H1 (cell line): Measurements from ENCODE around the gene ZNF316. TPM values are rescaled to one million over a fixed set of nuclear protein-coding genes. Genes with fewer than 3 reads are reported as not detected.

Source experiments
- CTCF ChIA-PET: fragments of 300-600 bp; sonication (Branson Sonifier 250); formaldehyde crosslinking; loops from one replicate; lab custom pipeline; 2021; ENCODE audit not compliant: partially characterized antibody; lab: Charles Lee
- POLR2A ChIA-PET: fragments of 300-600 bp; sonication (Branson Sonifier 250); formaldehyde crosslinking; loops from one replicate; lab custom pipeline; 2021; ENCODE audit warnings: inconsistent platforms; ENCODE audit not compliant: partially characterized antibody; lab: Charles Lee
- DNase-seq, 2 experiments: peaks; one replicate each; pipeline versions ENCODE4 v3.0.0 to v3.0.0-alpha.2; 2010 to 2022; ENCODE audit warnings: low spot score in 2 of 2, low read depth in 1 of 2, mixed read lengths in 1 of 2
- FAIRE-seq: peaks from 2 replicates; lab custom pipeline; 2011; peaks lifted over from hg19 to GRCh38; lab: Jason Lieb, UNC
- H2AFZ ChIP-seq: 2 replicates; pipeline ENCODE4 v1.8.1; 2012; ENCODE audit warnings: low read length, inconsistent platforms
- H2AK5ac ChIP-seq: 2 replicates; pipeline ENCODE4 v1.6.1; 2013; ENCODE audit warnings: low read depth, low read length
- H2BK120ac ChIP-seq: replicated peaks from 2 replicates; pipeline ENCODE3; 2013; ENCODE audit warnings: low read depth, low read length, inconsistent platforms
- H2BK12ac ChIP-seq: 2 replicates; pipeline ENCODE4 v1.6.1; 2013; ENCODE audit warnings: low read depth, low read length
- H2BK15ac ChIP-seq: 2 replicates; pipeline ENCODE4 v1.6.1; 2013; ENCODE audit warnings: low read length
- H2BK20ac ChIP-seq: 2 replicates; pipeline ENCODE4 v1.6.1; 2013; ENCODE audit warnings: low read length
- H2BK5ac ChIP-seq: 2 replicates; pipeline ENCODE4 v1.6.1; 2013; ENCODE audit warnings: low read depth, low read length
- H3K14ac ChIP-seq: 2 replicates; pipeline ENCODE4 v1.6.1; 2013; ENCODE audit warnings: inconsistent platforms; ENCODE audit not compliant: insufficient read length
- H3K18ac ChIP-seq: 2 replicates; pipeline ENCODE4 v1.6.1; 2013; ENCODE audit warnings: low read length; ENCODE audit errors: extremely low read depth
- H3K23ac ChIP-seq: 2 replicates; pipeline ENCODE4 v1.6.1; 2013; ENCODE audit warnings: inconsistent platforms; ENCODE audit not compliant: insufficient read length
- H3K23me2 ChIP-seq: 2 replicates; pipeline ENCODE4 v1.6.1; 2013; ENCODE audit warnings: low read depth, low read length
- H3K27ac ChIP-seq: 2 replicates; pipeline ENCODE4 v1.6.1; 2011; ENCODE audit warnings: low read depth, low read length, inconsistent platforms
- H3K27me3 ChIP-seq, 4 experiments: replicated peaks in 1 of 4; 1 replicate in 1 of 4; 2 replicates in 3 of 4; pipeline versions ENCODE4 v1.6.1 to v1.8.1; 2011 to 2013; ENCODE audit warnings: low read length in 3 of 4, mild to moderate bottlenecking in 3 of 4, inconsistent platforms in 2 of 4, mixed read lengths in 2 of 4, moderate library complexity in 1 of 4; ENCODE audit not compliant: control insufficient read depth in 3 of 4, insufficient read depth in 3 of 4; ENCODE audit errors: extremely low read depth in 1 of 4
- H3K36me3 ChIP-seq, 4 experiments: 2 replicates each; pipeline versions ENCODE4 v1.6.1 to v1.8.1; 2011 to 2013; ENCODE audit warnings: mild to moderate bottlenecking in 4 of 4, low read length in 3 of 4, moderate library complexity in 2 of 4, control low read depth in 1 of 4, inconsistent platforms in 1 of 4; ENCODE audit not compliant: insufficient read depth in 4 of 4, control insufficient read depth in 2 of 4
- H3K4ac ChIP-seq: replicated peaks from 2 replicates; pipeline ENCODE3; 2013; ENCODE audit warnings: low read length, low read depth, mixed read lengths, inconsistent platforms; ENCODE audit not compliant: insufficient read length
- H3K4me1 ChIP-seq, 4 experiments: replicated peaks in 1 of 4; 1 replicate in 1 of 4; 2 replicates in 3 of 4; pipeline versions ENCODE4 v1.6.1 to v1.8.1; 2011 to 2013; ENCODE audit warnings: low read length in 3 of 4, inconsistent platforms in 2 of 4, mixed read lengths in 1 of 4; ENCODE audit not compliant: insufficient read depth in 4 of 4, control insufficient read depth in 3 of 4
- H3K4me2 ChIP-seq, 2 experiments: 2 replicates each; pipeline versions ENCODE4 v1.6.1 to v1.8.1; 2011 to 2013; ENCODE audit warnings: low read depth in 2 of 2, low read length in 2 of 2, control low read depth in 1 of 2, inconsistent platforms in 1 of 2, mild to moderate bottlenecking in 1 of 2; ENCODE audit not compliant: insufficient read depth in 1 of 2
- H3K4me3 ChIP-seq, 4 experiments: fragments of 200-600, 300-600 bp in 1 of 4; sonication (generic), shearing (Covaris generic), sonication (Bioruptor Twin) in 1 of 4; 2 replicates each; pipeline versions ENCODE4 v1.5.1 to v1.8.1; 2011 to 2016; ENCODE audit warnings: low read length in 4 of 4, low read depth in 3 of 4, control low read depth in 2 of 4, inconsistent platforms in 2 of 4, mild to moderate bottlenecking in 2 of 4, mixed read lengths in 1 of 4, moderate library complexity in 1 of 4; ENCODE audit not compliant: insufficient read depth in 2 of 4; ENCODE audit errors: extremely low read depth in 1 of 4
- H3K56ac ChIP-seq: replicated peaks from 2 replicates; pipeline ENCODE3; 2013; ENCODE audit warnings: low read depth, mild to moderate bottlenecking, mixed read lengths, low read length, inconsistent platforms; ENCODE audit not compliant: insufficient read length
- H3K79me1 ChIP-seq: 2 replicates; pipeline ENCODE4 v1.6.1; 2013; ENCODE audit warnings: low read depth, low read length, control low read depth
- H3K79me2 ChIP-seq, 2 experiments: 2 replicates each; pipeline versions ENCODE4 v1.6.1 to v1.8.1; 2012 to 2013; ENCODE audit warnings: low read length in 2 of 2, mild to moderate bottlenecking in 2 of 2, inconsistent platforms in 1 of 2; ENCODE audit not compliant: insufficient read depth in 2 of 2, control insufficient read depth in 1 of 2
- H3K9ac ChIP-seq, 4 experiments: replicated peaks in 1 of 4; 1 replicate in 1 of 4; 2 replicates in 3 of 4; pipeline versions ENCODE4 v1.6.1 to v1.8.1; 2011 to 2013; ENCODE audit warnings: low read depth in 3 of 4, low read length in 3 of 4, control low read depth in 2 of 4, mild to moderate bottlenecking in 2 of 4, moderate library complexity in 2 of 4, inconsistent platforms in 1 of 4; ENCODE audit errors: extremely low read depth in 1 of 4
- H3K9me3 ChIP-seq, 2 experiments: 2 replicates each; pipeline versions ENCODE4 v1.6.1 to v1.8.1; 2012 to 2013; ENCODE audit warnings: mild to moderate bottlenecking in 2 of 2, moderate library complexity in 2 of 2, control low read depth in 1 of 2, inconsistent platforms in 1 of 2, low read depth in 1 of 2, low read length in 1 of 2, mixed read lengths in 1 of 2; ENCODE audit not compliant: insufficient read depth in 2 of 2
- H4K20me1 ChIP-seq, 2 experiments: replicated peaks in 1 of 2; 2 replicates each; pipeline versions ENCODE3 to v1.8.1; 2011 to 2013; ENCODE audit warnings: inconsistent platforms in 2 of 2, low read length in 2 of 2, mild to moderate bottlenecking in 1 of 2; ENCODE audit not compliant: insufficient read depth in 2 of 2, control insufficient read depth in 1 of 2
- H4K5ac ChIP-seq: 2 replicates; pipeline ENCODE4 v1.6.1; 2013; ENCODE audit warnings: low read length, low read depth, mixed read lengths, inconsistent platforms; ENCODE audit not compliant: insufficient read length
- H4K8ac ChIP-seq: 2 replicates; pipeline ENCODE4 v1.8.0; 2013; ENCODE audit warnings: mild to moderate bottlenecking, moderate library complexity, low read length, inconsistent platforms; ENCODE audit not compliant: insufficient read depth; ENCODE audit errors: extremely low read depth
- H4K91ac ChIP-seq: replicated peaks from 2 replicates; pipeline ENCODE3; 2013; ENCODE audit warnings: low read length, mixed read lengths, inconsistent platforms; ENCODE audit not compliant: insufficient read length
- ATF2 ChIP-seq: IDR thresholded peaks from 2 replicates; pipeline ENCODE4 v1.6.1; 2012; ENCODE audit warnings: low read length, inconsistent platforms
- BACH1 ChIP-seq: IDR thresholded peaks from 2 replicates; pipeline ENCODE4 v1.6.1; 2012; ENCODE audit warnings: low read length, improper control_type of control experiment
- CHD1 ChIP-seq: IDR thresholded peaks from 2 replicates; pipeline ENCODE4 v1.6.1; 2012; ENCODE audit warnings: low read depth, low read length, improper control_type of control experiment
- EP300 ChIP-seq, 2 experiments: IDR thresholded peaks; 1 replicate in 1 of 2; 2 replicates in 1 of 2; pipeline ENCODE4 v1.6.1; 2011 to 2012; ENCODE audit warnings: low read depth in 2 of 2, low read length in 2 of 2, mild to moderate bottlenecking in 2 of 2, borderline replicate concordance in 1 of 2, inconsistent platforms in 1 of 2, moderate library complexity in 1 of 2
- HDAC2 ChIP-seq, 2 experiments: fragments of 300-600 bp in 1 of 2; sonication (generic) in 1 of 2; IDR thresholded peaks; 2 replicates each; pipeline ENCODE4 v1.6.1; 2011 to 2012; ENCODE audit warnings: low read depth in 2 of 2, low read length in 2 of 2, mild to moderate bottlenecking in 2 of 2, moderate library complexity in 2 of 2, borderline replicate concordance in 1 of 2, inconsistent platforms in 1 of 2
- KDM1A ChIP-seq: fragments of 200-600, 300-600 bp; sonication (generic); IDR thresholded peaks from 2 replicates; pipeline ENCODE4 v1.7.1; 2016; ENCODE audit warnings: mild to moderate bottlenecking, low read length, borderline replicate concordance
- KDM4A ChIP-seq: IDR thresholded peaks from one replicate; pipeline ENCODE4 v1.7.1; 2012; ENCODE audit warnings: low read depth, mild to moderate bottlenecking, moderate library complexity, low read length, inconsistent platforms; ENCODE audit not compliant: severe bottlenecking
- NRF1 ChIP-seq: IDR thresholded peaks from 2 replicates; pipeline ENCODE4 v1.6.1; 2011; ENCODE audit warnings: mild to moderate bottlenecking, low read depth, low read length, improper control_type of control experiment
- SIX5 ChIP-seq: IDR thresholded peaks from 2 replicates; pipeline ENCODE4 v1.6.1; 2011; ENCODE audit warnings: mild to moderate bottlenecking, low read depth, low read length
- SRF ChIP-seq: IDR thresholded peaks from 2 replicates; pipeline ENCODE4 v1.6.1; 2011; ENCODE audit warnings: mild to moderate bottlenecking, low read depth, low read length, moderate library complexity
- TAF7 ChIP-seq: optimal IDR thresholded peaks from 2 replicates; pipeline ENCODE3; 2011; ENCODE audit warnings: low read depth, mild to moderate bottlenecking, inconsistent platforms, low read length, moderate library complexity, borderline replicate concordance
- ZNF274 ChIP-seq: IDR thresholded peaks from 2 replicates; pipeline ENCODE4 v1.7.0; 2012; ENCODE audit warnings: low read length, borderline replicate concordance; ENCODE audit errors: extremely low read depth
- WGBS, 2 experiments: shearing (Covaris generic) in 1 of 2; methylation state at CpG; one replicate each; pipeline versions ENCODE4 v1.1.6 to v1.1.7; 2013 to 2015; ENCODE audit warnings: low lambda C conversion rate in 2 of 2, mixed read lengths in 2 of 2, inconsistent platforms in 1 of 2, low coverage in 1 of 2, missing lambda C conversion rate in 1 of 2; ENCODE audit not compliant: insufficient replicate concordance in 2 of 2, insufficient coverage in 1 of 2, insufficient read length in 1 of 2; ENCODE audit errors: extremely low coverage in 1 of 2, missing lambda C conversion rate in 1 of 2; 5-methylcytosine and 5-hydroxymethylcytosine counted together
- polyA plus RNA-seq, 7 experiments: library from polyadenylated mRNA; depleted of rRNA in 3 of 7; stranded (reverse) in 5 of 7; unstranded in 2 of 7; fragments of >200 nt in 5 of 7; fragments of 200-250 nt in 2 of 7; gene quantifications; 1 replicate in 5 of 7; 2 replicates in 1 of 7; 4 replicates in 1 of 7; pipeline versions ENCODE4 v1.2.1 to v1.2.3, GENCODE V29; 2011 to 2013; ENCODE audit warnings: missing spikeins in 2 of 7, mixed read lengths in 2 of 7
- total RNA-seq: library from RNA; stranded (reverse); fragmentation: NEBNext Ultra II Directional; extraction: Animal tissue kit (Norgen Biotek cat#: 25700); gene quantifications from 2 replicates; pipeline ENCODE4 v1.2.1, GENCODE V29; 2021

ZNF316 gene
- total and polyA plus RNA-seq, 2 of the 8 experiments (the other 6 are each of a cell fraction or from before 2014, with no cell fraction given): 3.6 to 13.7 TPM

GRCh38 chr7:6588566-6588965 lies 48.6 kb upstream of the ZNF316 start:
- no peak overlapping the region for H3K9ac ChIP-seq
- H3K4me2 ChIP-seq: no peak overlapping the region
- H3K18ac ChIP-seq: no peak overlapping the region
- peaks cover 0 to 3% of the 10 kb centered on the region in 2 experiments for H4K20me1 ChIP-seq
- no peaks in the 10 kb centered on the region for H3K9me3 ChIP-seq
- no peak overlapping the region for H2BK20ac ChIP-seq
- no peak overlapping the region for H4K5ac ChIP-seq
- no peak overlapping the region for H3K4ac ChIP-seq
- peaks cover 5 to 38% (median 14%) of the 10 kb centered on the region in 4 experiments; a peak in 7 of 8 replicates for H3K36me3 ChIP-seq
- H3K4me1 ChIP-seq: peaks cover 0 to 3% (median 0%) of the 10 kb centered on the region in 4 experiments; a peak in 1 of 7 replicates
- no peak overlapping the region for H2AFZ ChIP-seq
- H3K4me3 ChIP-seq: no peak overlapping the region
- no peak overlapping the region for H3K14ac ChIP-seq
- no peak overlapping the region for H3K27ac ChIP-seq
- no peaks in the 10 kb centered on the region for H3K79me2 ChIP-seq
- H3K27me3 ChIP-seq: no peaks in the 10 kb centered on the region
- no peak overlapping the region for H4K91ac ChIP-seq
- 94% methylated on average over 9 of the region's 9 CpGs; no CpG with 5 or more reads in 1 of the 2 experiments for WGBS, 2 experiments
- ChIA-PET CTCF (interaction anchor here (1.7 to 4.3 kb wide), 2 partner anchors 10 to 29 kb away, joined by 6 to 14 read pairs; no protein-coding TSS in a partner anchor), POLR2A (interaction anchor here (4.5 kb wide), 1 partner anchor 11 kb away, joined by 25 read pairs; the partner anchor contains the start of gene ZDHHC4)
- H3K23ac ChIP-seq: no peak overlapping the region
- no peak overlapping the region for H2AK5ac ChIP-seq
- no peak overlapping the region for H2BK15ac ChIP-seq
- H2BK120ac ChIP-seq: no peak overlapping the region
- H3K56ac ChIP-seq: no peak overlapping the region
- H4K8ac ChIP-seq: no peak overlapping the region
- DNase-seq: no peak
- no peaks in the 10 kb centered on the region; the same call in 1 of the 2 replicates for H3K23me2 ChIP-seq
- FAIRE-seq: no peak
- no peak overlapping the region for H2BK5ac ChIP-seq
- no peak overlapping the region for H2BK12ac ChIP-seq
- no peaks in the 10 kb centered on the region; the same call in 1 of the 2 replicates for H3K79me1 ChIP-seq
- TF ChIP-seq CHD1 (no peak), EP300 (IDR thresholded peaks at IDR 0.05; ENCODE audit: borderline replicate concordance in 1 of 2, low read depth in 2 of 2, low read length in 2 of 2) (no peak), KDM4A (no peak), HDAC2 (IDR thresholded peaks at IDR 0.05; ENCODE audit: borderline replicate concordance in 1 of 2, low read depth in 2 of 2, low read length in 2 of 2) (no peak), SRF (no peak), ATF2 (no peak), TAF7 (no peak), SIX5 (no peak), ZNF274 (no peak), BACH1 (no peak), NRF1 (no peak), KDM1A (no peak)
